NT2/D1 (cell line): ENCODE measurements around the gene SEPTIN8.

Experiments used
- SUZ12 ChIP-seq: IDR thresholded peaks from 2 replicates; pipeline ENCODE4 v1.6.1; 2011; ENCODE audit not compliant: insufficient read length, insufficient read depth; ENCODE audit errors: extremely low read depth
- YY1 ChIP-seq: IDR thresholded peaks from 2 replicates; pipeline ENCODE4 v1.6.1; 2011; ENCODE audit not compliant: insufficient read length, insufficient read depth
- ZNF274 ChIP-seq: IDR thresholded peaks from 2 replicates; pipeline ENCODE4 v1.6.1; 2011; ENCODE audit warnings: mild to moderate bottlenecking, low read depth, low read length

GRCh38 chr5:132704875-132705274 lies 72.2 kb downstream of the SEPTIN8 start:
- TF ChIP-seq SUZ12, result no peak
- TF ChIP-seq ZNF274, result no peak
- TF ChIP-seq YY1, result no peak
